ENCODE measurements around the gene BIVM.

GRCh38 chr13:102788683-102789082 is 10.2 kb upstream of the BIVM start:
- TF ChIP-seq POLR2A (IDR thresholded peaks at IDR 0.05) (no peak), POLR2AphosphoS5 (IDR thresholded peaks at IDR 0.05) (no peak), CTCF (IDR thresholded peaks at IDR 0.05) (no peak)
